ENCODE measurements around the gene AFAP1.

DNA sequence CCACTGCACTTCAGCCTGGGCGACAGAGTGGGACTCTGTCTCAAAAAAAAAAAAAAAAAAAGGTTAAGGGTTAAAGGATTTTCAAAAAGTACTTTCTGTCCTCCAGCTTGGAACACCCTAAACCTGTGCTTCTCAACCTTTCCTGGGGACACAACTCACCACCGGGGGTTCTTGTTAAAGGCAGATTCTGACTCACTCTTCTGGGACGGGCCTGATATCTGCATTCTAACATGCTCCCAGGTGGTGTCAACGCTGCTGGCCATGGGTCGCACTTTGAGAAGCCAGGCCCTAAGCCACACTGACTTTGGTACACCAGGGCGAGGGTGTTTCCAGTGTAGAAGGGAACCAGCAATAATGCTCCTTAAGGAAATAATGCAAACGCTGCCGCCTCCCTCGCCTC lies 46.1 kb downstream of the AFAP1 start:
- no peak for TF ChIP-seq ZNF621 (tag by site-specific recombination; IDR thresholded peaks at IDR 0.05)
- no peak for TF ChIP-seq ZNF416 (tag by site-specific recombination; IDR thresholded peaks at IDR 0.05)
- TF ChIP-seq, protein P1, sequence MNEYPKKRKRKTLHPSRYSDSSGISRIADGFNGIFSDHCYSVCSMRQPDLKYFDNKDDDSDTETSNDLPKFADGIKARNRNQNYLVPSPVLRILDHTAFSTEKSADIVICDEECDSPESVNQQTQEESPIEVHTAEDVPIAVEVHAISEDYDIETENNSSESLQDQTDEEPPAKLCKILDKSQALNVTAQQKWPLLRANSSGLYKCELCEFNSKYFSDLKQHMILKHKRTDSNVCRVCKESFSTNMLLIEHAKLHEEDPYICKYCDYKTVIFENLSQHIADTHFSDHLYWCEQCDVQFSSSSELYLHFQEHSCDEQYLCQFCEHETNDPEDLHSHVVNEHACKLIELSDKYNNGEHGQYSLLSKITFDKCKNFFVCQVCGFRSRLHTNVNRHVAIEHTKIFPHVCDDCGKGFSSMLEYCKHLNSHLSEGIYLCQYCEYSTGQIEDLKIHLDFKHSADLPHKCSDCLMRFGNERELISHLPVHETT (tag by site-specific recombination; IDR thresholded peaks at IDR 0.05): no peak
